ENCODE measurements around the gene ERV3-1. TPM values are rescaled to one million over a fixed set of nuclear protein-coding genes. Genes with fewer than 3 reads are reported as not detected.

The ERV3-1 gene
- total RNA-seq, 1 experiment from 2014 or later: 5.9 TPM

Other genes starting within 250 kb of the ERV3-1 start
- 5.9 and 6.3 TPM in 2 replicates for gene ZNF138, start 212.3 kb downstream of the ERV3-1 start, total RNA-seq (2014; rRNA removed; shearing (Covaris generic))
- gene ZNF273, start 103.4 kb downstream of the ERV3-1 start, total RNA-seq (2014; rRNA removed; shearing (Covaris generic)): 13.4 and 14.6 TPM in 2 replicates
- gene ZNF117, start 15.7 kb downstream of the ERV3-1 start, total RNA-seq (2014; rRNA removed; shearing (Covaris generic)): 0.70 and 1.8 TPM in 2 replicates

All from H4 (cell line).